B cell (primary cell): ENCODE data around the gene C4orf17.

Experiments used
- EZH2 ChIP-seq: IDR thresholded peaks from 2 replicates; pipeline ENCODE4 v1.6.1; 2012; ENCODE audit warnings: borderline replicate concordance, low read depth, mild to moderate bottlenecking, moderate library complexity, low read length; ENCODE audit not compliant: insufficient read depth, poor library complexity, severe bottlenecking
- TF ChIP-seq, protein P1 (sequence below): fragments of 200-600 bp; IDR thresholded peaks from one replicate; pipeline ENCODE4 v1.8.0; 2022; ENCODE audit warnings: antibody characterized with exemption, mild to moderate bottlenecking

DNA sequence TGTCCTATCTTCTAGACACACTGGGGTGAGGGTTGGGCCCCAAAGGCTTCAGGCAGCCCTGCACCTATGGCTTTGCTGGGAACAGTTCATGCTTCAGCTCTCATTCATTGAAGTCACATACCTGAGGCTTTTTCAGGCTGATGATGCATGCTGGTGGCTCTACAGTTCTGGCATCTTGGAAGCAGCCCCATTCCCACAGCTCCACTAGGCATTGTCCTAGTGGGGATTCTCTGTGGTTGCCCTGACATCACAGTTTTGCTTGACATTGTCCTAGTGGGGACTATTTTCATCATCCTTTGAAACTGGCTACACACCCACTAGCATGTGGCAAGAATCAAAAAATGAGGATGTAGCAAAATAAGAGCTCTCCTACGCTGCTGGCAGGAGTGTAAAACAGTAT is 37.7 kb upstream of the C4orf17 start:
- TF ChIP-seq, protein P1, sequence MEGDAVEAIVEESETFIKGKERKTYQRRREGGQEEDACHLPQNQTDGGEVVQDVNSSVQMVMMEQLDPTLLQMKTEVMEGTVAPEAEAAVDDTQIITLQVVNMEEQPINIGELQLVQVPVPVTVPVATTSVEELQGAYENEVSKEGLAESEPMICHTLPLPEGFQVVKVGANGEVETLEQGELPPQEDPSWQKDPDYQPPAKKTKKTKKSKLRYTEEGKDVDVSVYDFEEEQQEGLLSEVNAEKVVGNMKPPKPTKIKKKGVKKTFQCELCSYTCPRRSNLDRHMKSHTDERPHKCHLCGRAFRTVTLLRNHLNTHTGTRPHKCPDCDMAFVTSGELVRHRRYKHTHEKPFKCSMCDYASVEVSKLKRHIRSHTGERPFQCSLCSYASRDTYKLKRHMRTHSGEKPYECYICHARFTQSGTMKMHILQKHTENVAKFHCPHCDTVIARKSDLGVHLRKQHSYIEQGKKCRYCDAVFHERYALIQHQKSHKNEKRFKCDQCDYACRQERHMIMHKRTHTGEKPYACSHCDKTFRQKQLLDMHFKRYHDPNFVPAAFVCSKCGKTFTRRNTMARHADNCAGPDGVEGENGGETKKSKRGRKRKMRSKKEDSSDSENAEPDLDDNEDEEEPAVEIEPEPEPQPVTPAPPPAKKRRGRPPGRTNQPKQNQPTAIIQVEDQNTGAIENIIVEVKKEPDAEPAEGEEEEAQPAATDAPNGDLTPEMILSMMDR, result no peak
- TF ChIP-seq EZH2, result no peak
